ENCODE measurements around the gene FAM47E.

- TF ChIP-seq CTCF (IDR thresholded peaks at IDR 0.05; ENCODE audit: poor library complexity) (no peak), EZH2 (IDR thresholded peaks at IDR 0.05; ENCODE audit: borderline replicate concordance) (no peak)
Observed at GRCh38 chr4:76232681-76233080, 18.8 kb upstream of the FAM47E start.

All from hepatocyte (in vitro differentiated cells).